ENCODE results near the gene PYGO1. TPM values are rescaled to one million over a fixed set of nuclear protein-coding genes. Genes with fewer than 3 reads are reported as not detected.
A peak's percentile ranks its signal among the peaks of the same experiment; 100 is the strongest.
"Not testable (repeated sequence)": the region's sequence is repeated elsewhere in the genome, so short reads cannot be mapped to it uniquely, and the experiment has no call there.

PYGO1 gene
- total and polyA plus RNA-seq, 2 donors: 4.9 to 40.9 TPM

- not testable (repeated sequence) for DNase-seq (ENCODE audit: extremely low spot score); H3K27ac ChIP-seq (ENCODE audit: low read depth); H3K4me3 ChIP-seq (ENCODE audit: low read depth, low read length); H3K4me1 ChIP-seq (ENCODE audit: insufficient read depth); H3K36me3 ChIP-seq (ENCODE audit: insufficient read depth)
- WGBS: 69% methylated on average over 29 of the region's 29 CpGs
Measured at GRCh38 chr15:55513621-55514413, 74.3 kb downstream of the PYGO1 start.

GRCh38 chr15:55513152-55513551 is 75.0 kb downstream of the PYGO1 start:
- no peaks in the 10 kb centered on the region for H3K4me1 ChIP-seq (ENCODE audit: insufficient read depth)
- H3K27ac ChIP-seq (ENCODE audit: low read depth): no peak overlapping the region
- no peak for DNase-seq (ENCODE audit: extremely low spot score)
- H3K36me3 ChIP-seq (ENCODE audit: insufficient read depth): no peaks in the 10 kb centered on the region
- WGBS: 52% methylated on average over 11 of the region's 11 CpGs
- H3K4me3 ChIP-seq (ENCODE audit: low read depth, low read length): no peak overlapping the region

DNA sequence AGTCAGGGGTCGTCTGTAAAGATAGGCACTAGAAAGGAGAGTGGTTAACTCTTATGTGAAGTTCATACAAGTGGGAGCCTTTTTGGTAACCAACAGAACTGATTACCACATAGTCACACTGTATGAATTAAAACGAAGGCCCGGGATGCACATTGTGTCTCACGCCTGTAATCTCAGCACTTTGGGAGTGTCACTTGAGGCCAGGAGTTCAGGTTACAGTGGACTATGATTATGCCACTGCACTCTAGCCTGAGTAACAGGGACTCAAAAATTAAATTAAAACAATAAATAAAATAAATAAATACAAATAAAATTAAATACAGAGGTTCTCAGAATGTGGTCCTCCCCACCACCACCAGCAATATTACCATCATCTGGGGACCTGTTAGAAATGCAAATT is 80.6 kb downstream of the PYGO1 start:
- H3K4me3 ChIP-seq (ENCODE audit: low read depth, low read length): no peak overlapping the region
- no peaks in the 10 kb centered on the region for H3K4me1 ChIP-seq (ENCODE audit: insufficient read depth)
- DNase-seq (ENCODE audit: extremely low spot score): no peak
- no peaks in the 10 kb centered on the region for H3K36me3 ChIP-seq (ENCODE audit: insufficient read depth)
- H3K27ac ChIP-seq (ENCODE audit: low read depth): no peak overlapping the region
- WGBS: 80% methylated on average over 4 of the region's 4 CpGs

- H3K27ac ChIP-seq (ENCODE audit: low read depth); H3K4me3 ChIP-seq (ENCODE audit: low read depth, low read length); H3K4me1 ChIP-seq (ENCODE audit: insufficient read depth); DNase-seq (ENCODE audit: extremely low spot score); H3K36me3 ChIP-seq (ENCODE audit: insufficient read depth): not testable (repeated sequence)
- 86% methylated on average over 5 of the region's 5 CpGs for WGBS
Measured at GRCh38 chr15:55505407-55505806, 82.7 kb downstream of the PYGO1 start.

DNA sequence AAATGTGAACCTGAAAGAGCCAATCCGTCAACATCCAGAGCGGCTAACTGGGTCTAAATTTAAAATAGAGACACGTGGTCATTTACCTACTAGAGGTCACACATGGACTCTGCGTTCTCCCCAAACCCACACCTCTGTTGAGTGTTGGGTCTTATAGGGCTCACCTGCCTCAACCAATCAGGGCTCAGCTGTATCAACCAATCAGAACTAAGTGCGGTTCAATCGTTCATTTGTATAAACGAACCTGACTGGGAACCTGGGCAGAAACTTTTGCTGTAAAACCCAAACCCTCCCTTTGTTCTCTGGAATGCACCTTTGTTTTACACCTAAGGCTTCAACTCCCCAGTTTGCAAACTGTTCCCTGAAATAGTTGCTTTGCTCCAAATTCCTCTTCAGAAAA is 89.0 kb downstream of the PYGO1 start:
- WGBS: 77% methylated on average over 7 of the region's 7 CpGs
- no peak overlapping the region for H3K4me3 ChIP-seq (ENCODE audit: low read depth, low read length)

DNA sequence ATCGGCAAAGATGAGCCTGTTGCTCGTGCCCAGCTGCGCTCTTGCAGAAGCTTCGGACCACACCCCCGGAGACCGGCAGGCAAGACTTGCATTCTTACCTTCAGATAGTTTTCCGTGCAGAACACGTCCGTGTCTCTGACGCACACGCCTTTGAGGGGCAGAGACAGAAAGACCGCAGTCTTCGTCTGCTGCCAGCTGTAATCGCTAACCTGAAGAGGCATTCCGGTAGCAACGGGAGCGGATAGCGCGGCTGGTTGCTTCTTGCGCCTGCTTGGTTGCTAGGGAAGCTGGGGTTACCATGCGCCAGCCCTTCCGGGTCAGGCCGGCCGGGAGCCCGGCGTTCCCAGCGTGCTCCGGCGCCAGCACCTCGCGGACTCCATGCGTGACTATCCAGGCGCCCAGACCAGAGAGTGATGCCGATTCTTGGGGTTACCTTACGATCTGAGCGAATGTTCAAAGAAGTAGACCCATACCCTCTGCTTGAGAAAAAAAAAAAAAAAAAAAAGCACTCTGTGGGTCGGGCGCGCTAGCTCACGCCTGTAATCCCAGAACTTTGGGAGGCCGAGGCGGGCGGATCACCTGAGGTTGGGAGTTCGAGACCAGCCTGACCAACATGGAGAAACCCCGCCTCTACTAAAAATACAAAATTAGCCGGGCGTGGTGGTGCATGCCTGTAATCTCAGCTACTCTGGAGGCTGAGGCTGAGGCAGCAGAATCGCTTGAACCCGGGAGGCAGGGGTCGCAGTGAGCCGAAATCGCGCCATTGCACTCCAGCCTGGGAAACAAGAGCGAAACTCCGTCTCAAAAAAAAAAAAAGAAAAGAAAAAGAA is 89.8 kb downstream of the PYGO1 start:
- not testable (repeated sequence) for H3K27ac ChIP-seq (ENCODE audit: low read depth); H3K36me3 ChIP-seq (ENCODE audit: insufficient read depth); H3K4me1 ChIP-seq (ENCODE audit: insufficient read depth)
- peak; percentile 65 for DNase-seq (ENCODE audit: extremely low spot score)
- H3K4me3 ChIP-seq (ENCODE audit: low read depth, low read length): peak overlapping the region; percentile 56
- 10% methylated on average over 55 of the region's 55 CpGs for WGBS

More for the DNA sequence above, 89.0 kb downstream of the PYGO1 start:
- Histone ChIP-seq H3K36me3 (ENCODE audit: insufficient read depth) (no peaks in the 10 kb centered on the region), H3K4me1 (ENCODE audit: insufficient read depth) (no peaks in the 10 kb centered on the region), H3K27ac (ENCODE audit: low read depth) (no peak overlapping the region)
- DNase-seq (ENCODE audit: extremely low spot score): no peak

GRCh38 chr15:55496716-55497115 is 91.4 kb downstream of the PYGO1 start:
- no peak overlapping the region for H3K27ac ChIP-seq (ENCODE audit: low read depth)
- no peak for DNase-seq (ENCODE audit: extremely low spot score)
- no peaks in the 10 kb centered on the region for H3K36me3 ChIP-seq (ENCODE audit: insufficient read depth)
- 73% methylated on average over 2 of the region's 2 CpGs for WGBS
- H3K4me3 ChIP-seq (ENCODE audit: low read depth, low read length): no peak overlapping the region
- H3K4me1 ChIP-seq (ENCODE audit: insufficient read depth): no peaks in the 10 kb centered on the region

GRCh38 chr15:55494931-55495330 is 93.2 kb downstream of the PYGO1 start:
- Histone ChIP-seq H3K4me3 (ENCODE audit: low read depth, low read length) (no peak overlapping the region), H3K36me3 (ENCODE audit: insufficient read depth) (no peaks in the 10 kb centered on the region), H3K27ac (ENCODE audit: low read depth) (no peak overlapping the region), H3K4me1 (ENCODE audit: insufficient read depth) (no peaks in the 10 kb centered on the region)
- DNase-seq (ENCODE audit: extremely low spot score): no peak
- WGBS: 90% methylated on average over 1 of the region's 1 CpG

GRCh38 chr15:55488952-55489600 is 99.1 kb downstream of the PYGO1 start:
- not testable (repeated sequence) for H3K36me3 ChIP-seq (ENCODE audit: insufficient read depth); H3K27ac ChIP-seq (ENCODE audit: low read depth); H3K4me3 ChIP-seq (ENCODE audit: low read depth, low read length); DNase-seq (ENCODE audit: extremely low spot score); H3K4me1 ChIP-seq (ENCODE audit: insufficient read depth)
- WGBS: 96% methylated on average over 9 of the region's 9 CpGs

Other genes starting within 250 kb of the PYGO1 start
- gene CCPG1, start 180.0 kb downstream of the PYGO1 start, total RNA-seq: 52.3 TPM
- gene CCPG1, start 180.0 kb downstream of the PYGO1 start, polyA plus RNA-seq: 38.8 TPM
- 3.8 TPM for gene PIERCE2, start 179.8 kb downstream of the PYGO1 start, total RNA-seq
- gene PIERCE2, start 179.8 kb downstream of the PYGO1 start, polyA plus RNA-seq: 2.4 TPM
- gene DNAAF4, start 80.1 kb downstream of the PYGO1 start, total RNA-seq: 7.3 TPM
- 2.1 TPM for gene DNAAF4, start 80.1 kb downstream of the PYGO1 start, polyA plus RNA-seq
- gene PRTG, start 154.8 kb upstream of the PYGO1 start, total RNA-seq: 16.2 TPM
- 0.68 TPM for gene PRTG, start 154.8 kb upstream of the PYGO1 start, polyA plus RNA-seq

All from urinary bladder (tissue), 4 donors.